Stimulated activated CD8-positive, alpha-beta memory T cell treated with anti-CD3 and anti-CD28 coated beads, Interleukin-4, amount 100 ng/mL, for 4 hours (primary cell): ENCODE results near the gene TSPAN17.

Experiments
- DNase-seq, 2 donors: peaks; one replicate each; pipeline ENCODE4 v3.0.0-alpha.2; 2020; ENCODE audit warnings: low read depth in 2 of 2, low spot score in 1 of 2

TSPAN17 gene

DNA sequence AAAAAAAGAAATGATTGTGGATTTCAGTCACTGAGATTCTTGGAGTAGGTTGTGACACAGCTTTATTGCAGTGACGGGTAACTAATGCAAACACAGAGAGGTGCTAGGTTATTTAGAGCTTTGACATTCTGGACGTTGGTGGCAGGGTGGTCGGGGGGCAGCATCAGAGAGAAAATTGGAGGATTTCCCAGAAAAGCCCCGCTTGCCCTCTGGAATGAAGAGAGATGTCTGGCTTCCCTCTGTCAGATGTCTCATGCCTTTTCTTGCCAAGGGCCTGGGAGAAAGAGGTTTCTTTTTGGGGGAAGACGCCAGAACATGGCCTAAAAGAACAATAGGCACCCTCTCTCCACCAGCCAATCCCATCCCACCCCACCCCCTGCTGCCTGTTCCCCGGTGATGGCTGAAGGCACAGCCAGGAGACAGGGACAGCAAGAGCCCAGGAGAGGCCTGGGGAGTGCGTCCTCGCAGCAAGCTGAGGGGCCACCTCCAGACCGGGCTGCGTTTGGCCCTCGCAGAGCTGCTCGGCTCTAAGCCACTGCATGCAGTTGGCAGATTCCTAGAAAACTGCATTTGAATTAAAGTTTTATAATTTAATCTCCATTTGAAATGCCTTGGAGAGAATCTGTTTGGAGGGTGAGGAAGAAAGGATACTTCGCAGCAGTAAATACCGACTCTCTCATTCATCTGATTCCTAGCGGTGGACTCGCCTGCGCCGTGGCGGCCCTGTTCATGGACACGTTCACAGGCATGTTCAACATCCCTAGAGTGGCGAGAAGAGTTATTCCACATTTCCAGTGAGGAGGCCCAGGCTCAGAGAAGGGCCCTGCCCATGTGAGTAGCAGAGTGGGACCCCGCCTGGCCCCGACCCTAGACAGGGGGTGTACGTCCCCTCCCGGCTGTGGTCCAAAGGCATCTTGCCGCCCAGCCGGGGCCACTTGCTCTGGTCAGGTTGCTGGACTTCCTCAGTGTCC is 55.7 kb downstream of the TSPAN17 start:
- DNase-seq = no peak

DNA sequence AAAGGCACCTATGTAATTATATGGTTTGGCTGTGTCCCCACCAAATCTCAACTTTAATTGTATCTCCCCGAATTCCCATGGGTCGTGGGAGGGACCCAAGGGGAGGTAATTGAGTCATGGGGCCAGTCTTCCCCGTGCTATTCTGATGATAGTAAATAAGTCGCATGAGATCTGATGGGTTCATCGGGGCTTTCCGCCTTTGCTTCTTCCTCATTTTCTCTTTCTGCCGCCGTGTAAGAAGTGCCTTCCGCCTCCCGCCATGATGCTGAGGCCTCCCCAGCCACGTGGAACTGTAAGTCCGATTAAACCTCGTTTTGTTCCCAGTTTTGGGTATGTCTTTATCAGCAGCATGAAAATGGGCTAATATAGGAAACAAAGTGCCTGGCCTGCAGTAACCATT is 56.6 kb downstream of the TSPAN17 start:
- no peak for DNase-seq

DNA sequence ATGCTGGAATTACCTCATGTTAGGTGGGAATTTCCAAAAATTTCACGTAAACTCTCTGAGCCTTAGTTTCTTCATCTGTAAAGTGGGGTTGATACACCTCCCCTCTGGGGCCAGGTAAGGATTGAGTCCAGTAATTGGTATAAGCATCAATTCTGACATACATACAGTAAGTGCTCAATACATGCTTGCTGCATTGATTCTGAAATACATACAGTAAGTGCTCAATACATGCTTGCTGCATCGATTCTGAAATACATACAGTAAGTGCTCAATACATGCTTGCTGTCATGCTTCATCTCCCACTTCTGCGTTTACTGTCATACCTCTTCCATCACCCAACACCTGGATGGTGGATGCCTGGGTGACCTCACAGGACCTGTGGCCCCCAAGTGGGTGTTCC is 57.1 kb downstream of the TSPAN17 start:
- no peak for DNase-seq

DNA sequence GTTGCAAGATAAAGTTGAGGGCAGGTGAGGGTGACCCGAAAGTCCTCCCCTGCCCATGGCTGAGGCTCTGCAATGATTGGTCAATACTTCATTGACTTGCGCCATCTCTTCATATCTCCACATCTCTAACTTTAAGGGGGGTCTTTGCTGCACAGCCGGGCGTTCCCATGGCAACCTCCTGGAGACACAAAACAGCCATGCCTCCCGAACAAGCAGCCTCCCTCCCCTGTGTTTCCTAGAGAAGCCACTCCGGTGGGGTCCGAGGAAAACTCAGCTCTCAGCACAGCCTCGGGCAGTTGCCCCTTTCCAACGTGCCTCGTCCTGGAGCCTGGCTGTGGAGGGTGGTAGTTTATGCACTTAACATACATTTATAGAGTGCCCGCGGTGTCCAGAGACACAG is 57.5 kb downstream of the TSPAN17 start:
- DNase-seq = no peak
